Upper lobe of right lung (tissue), 1 donor: ENCODE measurements around the gene ACKR1. TPM values are rescaled to one million over a fixed set of nuclear protein-coding genes. Genes with fewer than 3 reads are reported as not detected.
A peak's percentile ranks its signal among the peaks of the same experiment; 100 is the strongest.

Experiments
- ATAC-seq: fragments of 200-7000 bp; cut with Tn5 transposase; one replicate; pipeline ENCODE4 v1.9.1; 2020; ENCODE audit warnings: mild to moderate bottlenecking, moderate library complexity
- DNase-seq: peaks from one replicate; pipeline ENCODE4 v3.0.0-alpha.2; 2020
- H3K27ac ChIP-seq: fragments of 200-600 bp; one replicate; pipeline ENCODE4 v1.8.0; 2022
- H3K27me3 ChIP-seq: fragments of 200-600 bp; one replicate; pipeline ENCODE4 v1.8.0; 2022; ENCODE audit warnings: mild to moderate bottlenecking
- H3K36me3 ChIP-seq: fragments of 200-600 bp; one replicate; pipeline ENCODE4 v1.8.0; 2022
- H3K4me1 ChIP-seq: fragments of 200-600 bp; one replicate; pipeline ENCODE4 v1.8.0; 2022
- H3K4me3 ChIP-seq: fragments of 200-600 bp; one replicate; pipeline ENCODE4 v1.8.0; 2022; ENCODE audit warnings: mild to moderate bottlenecking
- H3K9me3 ChIP-seq: fragments of 200-600 bp; one replicate; pipeline ENCODE4 v1.8.0; 2022
- CTCF ChIP-seq: fragments of 200-600 bp; IDR thresholded peaks from one replicate; pipeline ENCODE4 v1.8.0; 2022; ENCODE audit warnings: antibody characterized with exemption
- intact Hi-C: fragments of 100-400 bp; cut with DNase I; formaldehyde crosslinking; loops from one replicate; pipeline ENCODE4 v1.11.0; 2022
- long read RNA-seq: library from polyadenylated mRNA; unstranded; transcript quantifications from one replicate; pipeline ENCODE4 v2.0.0, GENCODE V29; 2021
- total RNA-seq: library from RNA; stranded (reverse); fragmentation: NEBNext Ultra II Directional; extraction: Animal tissue kit (Norgen Biotek cat#: 25700); gene quantifications from one replicate; pipeline ENCODE4 v1.2.1, GENCODE V29; 2021
- donor health status: DM: no; HTN: yes; CAD: no; lungs with severe emphysema.

The ACKR1 gene, protein sequence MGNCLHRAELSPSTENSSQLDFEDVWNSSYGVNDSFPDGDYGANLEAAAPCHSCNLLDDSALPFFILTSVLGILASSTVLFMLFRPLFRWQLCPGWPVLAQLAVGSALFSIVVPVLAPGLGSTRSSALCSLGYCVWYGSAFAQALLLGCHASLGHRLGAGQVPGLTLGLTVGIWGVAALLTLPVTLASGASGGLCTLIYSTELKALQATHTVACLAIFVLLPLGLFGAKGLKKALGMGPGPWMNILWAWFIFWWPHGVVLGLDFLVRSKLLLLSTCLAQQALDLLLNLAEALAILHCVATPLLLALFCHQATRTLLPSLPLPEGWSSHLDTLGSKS
- total RNA-seq: 146 TPM
- long read RNA-seq, transcript ACKR1-202 (2 exons, 2,008 nt): major isoform, 131 of 145 reads
- long read RNA-seq, transcript ACKR1-201 (1 exons, 1,242 nt): minor isoform, 13 of 145 reads
- long read RNA-seq, partial matches to known transcripts: 0 of 145 reads
- long read RNA-seq, other reads (novel, unspliced or antisense): 1 of 145 reads

- intact Hi-C loops: no loop called here
These were observed at the start of gene ACKR1 for GRCh38 chr1:159204161-159205141. Gene ACKR1 (plus strand): TSS chr1:159204875. CDS start chr1:159204960, 85 bp downstream.

GRCh38 chr1:159161001-159161718 is 43.5 kb upstream of the ACKR1 start:
- ATAC-seq (peak; percentile 99), DNase-seq (no peak)
- no peaks in the 10 kb centered on the region for H3K9me3 ChIP-seq
- no peak overlapping the region for H3K4me3 ChIP-seq
- no peaks in the 10 kb centered on the region for H3K27me3 ChIP-seq
- H3K4me1 ChIP-seq: no peaks in the 10 kb centered on the region
- H3K27ac ChIP-seq: no peak overlapping the region
- H3K36me3 ChIP-seq: no peaks in the 10 kb centered on the region
- intact Hi-C loops: loop anchor here (10.0 kb wide), 2 partner anchors 54 to 734 kb away; no protein-coding TSS in a partner anchor
- peak; percentile 92 for TF ChIP-seq CTCF

More at GRCh38 chr1:159204161-159205141, at the start of gene ACKR1:
- Histone ChIP-seq H3K36me3 (no peaks in the 10 kb centered on the region), H3K27me3 (peaks cover 11% of the 10 kb centered on the region), H3K4me1 (no peaks in the 10 kb centered on the region), H3K4me3 (peak within 1 kb of the TSS; percentile 36), H3K9me3 (no peaks in the 10 kb centered on the region), H3K27ac (peak within 1 kb of the TSS; percentile 45)
- ATAC-seq: no peak
- DNase-seq: no peak
- no peak for TF ChIP-seq CTCF

DNA sequence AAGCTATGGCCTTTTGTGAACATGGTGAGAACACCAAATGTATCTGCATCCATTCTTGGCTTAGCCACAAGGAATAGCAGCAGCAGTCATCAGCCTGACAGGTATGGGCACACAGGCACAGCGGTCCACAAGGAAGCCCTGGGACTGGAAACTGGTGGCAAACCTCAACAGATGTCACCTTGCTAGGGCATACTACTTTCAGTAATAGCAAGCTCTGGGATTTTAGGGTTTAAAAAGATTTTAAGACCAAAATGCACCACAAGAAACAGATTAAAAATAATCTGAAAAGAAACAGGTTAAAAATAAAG is 43.0 kb upstream of the ACKR1 start:
- DNase-seq: no peak
- H3K4me1 ChIP-seq: no peaks in the 10 kb centered on the region
- ATAC-seq: no peak
- H3K4me3 ChIP-seq: no peak overlapping the region
- no peaks in the 10 kb centered on the region for H3K36me3 ChIP-seq
- TF ChIP-seq CTCF: no peak
- peaks cover 5% of the 10 kb centered on the region for H3K27me3 ChIP-seq
- no peak overlapping the region for H3K27ac ChIP-seq
- intact Hi-C loops: loop anchor here (10.0 kb wide), 2 partner anchors 53 to 733 kb away; no protein-coding TSS in a partner anchor
- H3K9me3 ChIP-seq: no peaks in the 10 kb centered on the region

DNA sequence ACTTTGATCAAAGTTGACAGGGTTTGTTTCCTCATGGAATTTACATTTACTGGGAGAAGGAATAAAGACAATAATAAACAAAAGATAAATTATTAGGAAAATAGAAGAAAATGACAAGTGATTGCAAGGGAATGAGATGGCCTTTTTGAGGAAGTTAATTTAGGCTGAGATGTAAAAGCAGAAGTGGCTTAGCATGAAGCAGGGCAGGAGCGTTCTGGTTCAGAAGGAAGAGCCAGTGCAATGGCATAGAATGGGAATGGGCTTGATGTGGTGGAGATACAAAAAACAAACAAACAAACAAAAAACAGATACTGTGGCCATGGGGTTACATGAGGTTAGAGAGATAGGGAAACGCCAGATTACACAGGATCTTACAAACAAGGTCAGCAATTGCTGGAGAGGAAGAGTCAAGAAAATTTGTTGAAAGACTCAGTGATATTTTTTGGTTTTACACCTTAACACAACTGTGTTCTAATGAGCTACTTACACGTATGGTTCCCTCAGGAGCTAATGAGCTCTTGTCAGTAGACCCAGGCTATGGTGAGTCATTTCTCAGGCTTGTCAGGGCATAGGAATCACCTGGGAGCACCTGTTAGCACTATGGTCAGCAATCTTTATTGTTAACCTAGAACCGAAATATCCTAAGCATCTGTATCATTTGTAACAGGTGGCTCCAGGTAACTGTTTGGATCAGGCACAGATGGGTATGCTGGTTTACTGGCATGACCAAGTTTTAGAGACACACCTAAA is 42.0 kb upstream of the ACKR1 start:
- intact Hi-C loops: loop anchor here (10.0 kb wide), 2 partner anchors 52 to 732 kb away; no protein-coding TSS in a partner anchor
- no peaks in the 10 kb centered on the region for H3K9me3 ChIP-seq
- no peak overlapping the region for H3K27ac ChIP-seq
- DNase-seq (no peak), ATAC-seq (peak; percentile 43)
- TF ChIP-seq CTCF: no peak
- H3K27me3 ChIP-seq: peaks cover 12% of the 10 kb centered on the region
- H3K4me3 ChIP-seq: no peak overlapping the region
- no peaks in the 10 kb centered on the region for H3K36me3 ChIP-seq
- no peaks in the 10 kb centered on the region for H3K4me1 ChIP-seq
